HepG2 (cell line): ENCODE measurements around the gene ANKS4B. TPM values are rescaled to one million over a fixed set of nuclear protein-coding genes. Genes with fewer than 3 reads are reported as not detected.
A peak's percentile ranks its signal among the peaks of the same experiment; 100 is the strongest.

Experiments used
- E2F1 ChIP-seq: sonication (generic); formaldehyde crosslinking; IDR thresholded peaks from 2 replicates; pipeline ENCODE4 v1.5.0; 2020; ENCODE audit warnings: missing genetic modification reagents
- EZH2 ChIP-seq: conservative IDR thresholded peaks from 2 replicates; pipeline ENCODE4 v1.6.1; 2012; ENCODE audit warnings: mild to moderate bottlenecking, low read depth, low read length, moderate library complexity
- HBP1 ChIP-seq: IDR thresholded peaks from 2 replicates; pipeline ENCODE4 v1.6.1; 2016; ENCODE audit warnings: low read depth, control low read depth
- HINFP ChIP-seq: sonication (generic); formaldehyde crosslinking; IDR thresholded peaks from 2 replicates; pipeline ENCODE4 v1.4.0; 2020; ENCODE audit warnings: low read depth, mild to moderate bottlenecking, missing genetic modification reagents
- HNRNPLL ChIP-seq: fragments of 200-400 bp; formaldehyde crosslinking; IDR thresholded peaks from 2 replicates; pipeline ENCODE4 v1.6.1; 2017; ENCODE audit warnings: mild to moderate bottlenecking, low read depth, low read length; ENCODE audit not compliant: poor library complexity, severe bottlenecking
- KDM6A ChIP-seq: IDR thresholded peaks from 2 replicates; pipeline ENCODE4 v1.6.1; 2016; ENCODE audit warnings: low read depth
- MAF1 ChIP-seq: sonication (generic); formaldehyde crosslinking; IDR thresholded peaks from 2 replicates; pipeline ENCODE4 v1.5.0; 2020; ENCODE audit warnings: missing genetic modification reagents, borderline replicate concordance
- MTF1 ChIP-seq: sonication (generic); formaldehyde crosslinking; IDR thresholded peaks from 2 replicates; pipeline ENCODE4 v1.5.0; 2020; ENCODE audit warnings: missing genetic modification reagents
- NRL ChIP-seq: sonication (generic); formaldehyde crosslinking; IDR thresholded peaks from 2 replicates; pipeline ENCODE4 v1.5.0; 2020; ENCODE audit warnings: missing genetic modification reagents, mild to moderate bottlenecking, moderate library complexity, borderline replicate concordance
- PHF5A ChIP-seq: IDR thresholded peaks from one replicate; pipeline ENCODE4 v1.6.1; 2018; ENCODE audit warnings: low read depth, missing genetic modification reagents; ENCODE audit not compliant: unreplicated experiment
- PRDM4 ChIP-seq: sonication (generic); formaldehyde crosslinking; IDR thresholded peaks from 2 replicates; pipeline ENCODE4 v1.9.0; 2021; ENCODE audit warnings: missing genetic modification reagents, borderline replicate concordance
- RORA ChIP-seq: sonication (generic); formaldehyde crosslinking; IDR thresholded peaks from 2 replicates; pipeline ENCODE4 v1.5.0; 2020; ENCODE audit warnings: mild to moderate bottlenecking, missing genetic modification reagents, moderate library complexity
- SATB2 ChIP-seq: sonication (generic); formaldehyde crosslinking; IDR thresholded peaks from 2 replicates; pipeline ENCODE4 v1.5.0; 2020; ENCODE audit warnings: missing genetic modification reagents
- SNAPC2 ChIP-seq: sonication (generic); formaldehyde crosslinking; IDR thresholded peaks from 2 replicates; pipeline ENCODE4 v1.8.1; 2022; ENCODE audit warnings: mild to moderate bottlenecking, missing genetic modification reagents
- THAP7 ChIP-seq: sonication (generic); formaldehyde crosslinking; IDR thresholded peaks from 2 replicates; pipeline ENCODE4 v1.8.1; 2023; ENCODE audit warnings: mild to moderate bottlenecking, missing genetic modification reagents
- ZFY ChIP-seq: sonication (generic); formaldehyde crosslinking; IDR thresholded peaks from 2 replicates; pipeline ENCODE4 v1.4.0; 2020; ENCODE audit warnings: missing genetic modification reagents
- ZNF468 ChIP-seq: sonication (generic); formaldehyde crosslinking; IDR thresholded peaks from 2 replicates; pipeline ENCODE4 v1.8.0; 2022; ENCODE audit warnings: mild to moderate bottlenecking, moderate library complexity, missing genetic modification reagents
- ZNF503 ChIP-seq: sonication (generic); formaldehyde crosslinking; IDR thresholded peaks from 2 replicates; pipeline ENCODE4 v1.4.0; 2020; ENCODE audit warnings: missing genetic modification reagents
- ZNF598 ChIP-seq: sonication (generic); formaldehyde crosslinking; IDR thresholded peaks from 2 replicates; pipeline ENCODE4 v1.5.1; 2020; ENCODE audit warnings: mild to moderate bottlenecking, missing genetic modification reagents, borderline replicate concordance
- ZNF792 ChIP-seq: IDR thresholded peaks from 2 replicates; pipeline ENCODE4 v1.6.1; 2016
- polyA plus RNA-seq, 8 experiments: library from polyadenylated mRNA; depleted of rRNA in 3 of 8; stranded (reverse) in 7 of 8; unstranded in 1 of 8; fragments of >200 nt; fragmentation: Illumina TruSeq in 4 of 8; extraction: Trizol in 4 of 8; gene quantifications; 2 replicates each; pipeline versions ENCODE4 v1.2.1 to v1.2.3, GENCODE V29; 2011 to 2016; ENCODE audit warnings: low read depth in 4 of 8, missing spikeins in 1 of 8, mixed read lengths in 1 of 8; ENCODE audit not compliant: insufficient read depth in 1 of 8
- total RNA-seq, 5 experiments: library from RNA; depleted of rRNA; stranded (reverse); fragments of >200 nt; fragmentation: Illumina TruSeq; extraction: Trizol; gene quantifications; 2 replicates each; pipeline ENCODE4 v1.2.3, GENCODE V29; 2016; ENCODE audit warnings: low read depth in 1 of 5

The ANKS4B gene
- total and polyA plus RNA-seq, 2 of the 13 experiments (the other 11 are each of a cell fraction or from before 2014, with no cell fraction given), result 6.5 to 30.0 TPM

GRCh38 chr16:21301168-21301894 is 67.8 kb downstream of the ANKS4B start (continued):
- TF ChIP-seq NRL (peak; percentile 99), HINFP (CRISPR knock-in tag) (peak; percentile 99), ZNF792 (CRISPR knock-in tag) (peak; percentile 77; the same call in 1 of the 2 replicates), HNRNPLL (peak; percentile 87), MAF1 (CRISPR knock-in tag) (peak; percentile 94), SNAPC2 (peak; percentile 12; the same call in 1 of the 2 replicates), PRDM4 (CRISPR knock-in tag) (no peak), E2F1 (CRISPR knock-in tag) (no peak), HBP1 (CRISPR knock-in tag) (peak; percentile 35; the same call in 1 of the 2 replicates), ZNF468 (peak; percentile 99; the same call in 1 of the 2 replicates), KDM6A (CRISPR knock-in tag) (no peak), MTF1 (CRISPR knock-in tag) (peak; percentile 77), ZNF503 (CRISPR knock-in tag) (peak; percentile 73; the same call in 1 of the 2 replicates), ZNF598 (CRISPR knock-in tag) (peak; percentile 64; the same call in 1 of the 2 replicates), PHF5A (CRISPR knock-in tag) (no peak), THAP7 (CRISPR knock-in tag) (peak; percentile 59; the same call in 1 of the 2 replicates), SATB2 (CRISPR knock-in tag) (peak; percentile 96; the same call in 1 of the 2 replicates), ZFY (peak; percentile 81), EZH2 (no peak), RORA (no peak)
